HepG2 (cell line): Measurements from ENCODE around the gene GLRX5. TPM values are rescaled to one million over a fixed set of nuclear protein-coding genes. Genes with fewer than 3 reads are reported as not detected.
A peak's percentile ranks its signal among the peaks of the same experiment; 100 is the strongest.

Experiments
- ATAC-seq: fragments of 200-7000 bp; cut with Tn5 transposase; 3 replicates; pipeline ENCODE4 v1.9.1; 2020; ENCODE audit warnings: mild to moderate bottlenecking, moderate library complexity
- BruUV-seq: library from RNA; stranded (reverse); fragments of 400-500 nt; replicated peaks from 2 replicates; lab custom pipeline; 2021; lab: Mats Ljungman, UMichigan
- CTCF ChIA-PET: fragments of 300-600 bp; formaldehyde crosslinking; extraction: SDS; loops from one replicate; lab custom pipeline; 2021; ENCODE audit warnings: low total read pairs, inconsistent platforms, low intra/inter-chr PET ratio; lab: Yijun Ruan, JAX
- POLR2A ChIA-PET: fragments of 350-600 bp; sonication (Branson Sonifier 250); formaldehyde crosslinking; loops from one replicate; lab custom pipeline; 2020; ENCODE audit warnings: antibody characterized with exemption, inconsistent platforms; lab: Yijun Ruan, JAX
- DNase-seq: peaks from one replicate; pipeline ENCODE4 v3.0.0-alpha.2; 2015; ENCODE audit warnings: low spot score
- FAIRE-seq: peaks from 3 replicates; lab custom pipeline; 2011; peaks lifted over from hg19 to GRCh38; lab: Jason Lieb, UNC
- H2AFZ ChIP-seq: one replicate; pipeline ENCODE4 v1.6.1; 2011; ENCODE audit warnings: low read length, inconsistent platforms
- H3K27ac ChIP-seq: fragments of 300-600 bp; 3 replicates; pipeline ENCODE4 v1.8.0; 2011; ENCODE audit warnings: mixed run types, mild to moderate bottlenecking, mixed read lengths, low read length, inconsistent platforms; ENCODE audit not compliant: insufficient read depth; ENCODE audit errors: extremely low read length
- H3K27me3 ChIP-seq, 2 experiments: fragments of 200-600 bp in 1 of 2; 2 replicates in 1 of 2; 3 replicates in 1 of 2; pipeline versions ENCODE4 v1.6.0 to v1.8.0; 2011; ENCODE audit warnings: low read length in 2 of 2, mild to moderate bottlenecking in 2 of 2, moderate library complexity in 2 of 2, inconsistent platforms in 1 of 2; ENCODE audit not compliant: insufficient read depth in 2 of 2, control insufficient read depth in 1 of 2
- H3K36me3 ChIP-seq, 2 experiments: fragments of 200-600 bp in 1 of 2; replicated peaks in 1 of 2; 2 replicates in 1 of 2; 3 replicates in 1 of 2; pipeline versions ENCODE4 v1.5.1 to v1.8.0; 2011; ENCODE audit warnings: low read length in 2 of 2, inconsistent platforms in 1 of 2; ENCODE audit not compliant: insufficient read depth in 2 of 2, control insufficient read depth in 1 of 2
- H3K4me1 ChIP-seq: 2 replicates; pipeline ENCODE4 v1.5.1; 2012; ENCODE audit warnings: low read length, inconsistent platforms; ENCODE audit not compliant: insufficient read depth
- H3K4me2 ChIP-seq: 2 replicates; pipeline ENCODE4 v1.6.0; 2011; ENCODE audit warnings: low read depth, low read length, inconsistent platforms
- H3K4me3 ChIP-seq, 3 experiments: fragments of 200-600 bp in 1 of 3; sonication (generic), shearing (Covaris generic) in 1 of 3; replicated peaks in 1 of 3; 2 replicates each; pipeline ENCODE4 v1.5.1; 2011 to 2016; ENCODE audit warnings: low read length in 3 of 3, inconsistent platforms in 2 of 3, low read depth in 2 of 3, mild to moderate bottlenecking in 2 of 3, control low read depth in 1 of 3, mixed read lengths in 1 of 3; ENCODE audit not compliant: insufficient read depth in 1 of 3
- H3K79me2 ChIP-seq: one replicate; pipeline ENCODE4 v1.6.1; 2011; ENCODE audit warnings: low read length, inconsistent platforms; ENCODE audit not compliant: insufficient read depth
- H3K9ac ChIP-seq: 2 replicates; pipeline ENCODE4 v1.6.0; 2011; ENCODE audit warnings: mild to moderate bottlenecking, low read depth, low read length, inconsistent platforms; ENCODE audit not compliant: insufficient read depth
- H3K9me3 ChIP-seq: 2 replicates; pipeline ENCODE4 v1.5.1; 2012; ENCODE audit warnings: mild to moderate bottlenecking, low read length
- H4K20me1 ChIP-seq: 2 replicates; pipeline ENCODE4 v1.6.0; 2011; ENCODE audit warnings: inconsistent platforms, mild to moderate bottlenecking, low read length, moderate library complexity; ENCODE audit not compliant: insufficient read depth
- RBM22 ChIP-seq: fragments of 200-400 bp; formaldehyde crosslinking; optimal IDR thresholded peaks from 2 replicates; pipeline ENCODE3; 2017; ENCODE audit warnings: mild to moderate bottlenecking, low read length, moderate library complexity
- REPIN1 ChIP-seq: sonication (generic); formaldehyde crosslinking; IDR thresholded peaks from 2 replicates; pipeline ENCODE4 v1.8.0; 2022; ENCODE audit warnings: missing genetic modification reagents, low read depth, mild to moderate bottlenecking, borderline replicate concordance
- WGBS: methylation state at CpG from one replicate; pipeline ENCODE4 v1.1.6; 2017; ENCODE audit warnings: low lambda C conversion rate; 5-methylcytosine and 5-hydroxymethylcytosine counted together
- in situ Hi-C: cut with HindIII; loops from 2 replicates; pipeline ENCODE4 v1.10.0; 2017; ENCODE audit warnings: low pct_unique_long_range_greater_than_20kb; ENCODE audit not compliant: extremely low pct_ligation_motif_present
- intact Hi-C: fragments of 100-400 bp; cut with micrococcal nuclease; formaldehyde crosslinking; loops from one replicate; pipeline ENCODE4 v1.10.0; 2022; ENCODE audit not compliant: unreplicated experiment
- polyA plus RNA-seq, 8 experiments: library from polyadenylated mRNA; depleted of rRNA in 3 of 8; stranded (reverse) in 7 of 8; unstranded in 1 of 8; fragments of >200 nt; fragmentation: Illumina TruSeq in 4 of 8; extraction: Trizol in 4 of 8; gene quantifications; 2 replicates each; pipeline versions ENCODE4 v1.2.1 to v1.2.3, GENCODE V29; 2011 to 2016; ENCODE audit warnings: low read depth in 4 of 8, missing spikeins in 1 of 8, mixed read lengths in 1 of 8; ENCODE audit not compliant: insufficient read depth in 1 of 8
- total RNA-seq, 5 experiments: library from RNA; depleted of rRNA; stranded (reverse); fragments of >200 nt; fragmentation: Illumina TruSeq; extraction: Trizol; gene quantifications; 2 replicates each; pipeline ENCODE4 v1.2.3, GENCODE V29; 2016; ENCODE audit warnings: low read depth in 1 of 5
- TF ChIP-seq, protein P1 (sequence below): sonication (generic); formaldehyde crosslinking; IDR thresholded peaks from 2 replicates; pipeline ENCODE4 v1.4.0; 2020; ENCODE audit warnings: missing genetic modification reagents
- TF ChIP-seq, protein P2 (sequence below), 2 experiments: fragments of 450-650 bp in 1 of 2; sonication (generic) in 1 of 2; formaldehyde crosslinking in 1 of 2; IDR thresholded peaks; 2 replicates each; pipeline versions ENCODE4 v1.6.1 to v1.8.0; 2016 to 2022; ENCODE audit warnings: antibody characterized with exemption in 1 of 2, mild to moderate bottlenecking in 1 of 2, missing genetic modification reagents in 1 of 2

GLRX5 gene
- total and polyA plus RNA-seq, 2 of the 13 experiments (the other 11 are each of a cell fraction or from before 2014, with no cell fraction given) = 122 to 146 TPM

DNA sequence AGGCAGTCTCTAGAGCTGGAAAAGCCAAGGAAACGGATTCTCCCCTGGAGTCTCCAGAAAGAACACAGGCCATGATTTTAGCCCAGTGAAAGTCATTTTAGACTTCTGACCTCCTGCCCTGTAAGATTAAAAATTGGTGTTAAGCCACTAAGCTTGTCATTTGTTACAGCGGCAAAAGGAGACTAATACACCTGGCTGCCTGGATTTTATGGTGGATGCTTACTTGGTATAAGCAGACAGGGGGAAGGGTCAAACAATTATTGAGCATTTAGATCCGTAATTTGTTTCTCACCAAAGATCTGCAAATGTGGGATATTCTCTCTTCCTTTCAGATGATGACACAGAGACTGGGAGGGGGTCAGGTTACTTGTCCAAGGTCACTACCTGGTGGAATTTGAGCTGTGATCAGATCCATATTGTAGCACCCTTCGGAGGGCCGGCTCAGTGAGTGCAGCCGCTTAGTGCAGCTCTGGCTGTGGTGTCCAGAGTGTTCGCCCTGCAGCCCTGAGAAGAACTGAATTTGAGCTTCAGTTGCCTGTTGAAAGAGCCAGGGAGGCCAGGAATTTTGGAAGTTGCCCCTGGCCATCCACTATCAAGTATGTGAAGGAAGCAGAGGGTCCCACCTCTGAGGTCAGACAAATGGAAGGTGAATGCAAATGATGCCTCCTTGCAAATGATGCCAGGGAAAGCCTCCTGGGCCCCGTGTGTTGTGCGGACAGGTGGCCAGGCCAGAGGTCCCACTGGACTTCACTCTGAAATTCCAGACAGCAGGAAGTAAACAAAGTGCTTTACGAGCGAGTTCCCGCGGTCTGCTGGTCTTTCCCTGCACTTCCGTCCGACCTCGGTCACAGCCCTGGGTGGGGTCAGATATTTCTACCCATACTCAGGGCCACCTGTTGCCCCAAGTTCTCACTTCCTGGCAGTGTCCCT is 15.1 kb downstream of the GLRX5 start (continued):
- TF ChIP-seq RBM22 = peak; percentile 57

GRCh38 chr14:95551435-95551834 is 16.6 kb downstream of the GLRX5 start:
- Histone ChIP-seq H3K27me3 (no peaks in the 10 kb centered on the region), H2AFZ (no peak overlapping the region), H3K36me3 (no peaks in the 10 kb centered on the region), H3K27ac (no peak overlapping the region), H4K20me1 (no peaks in the 10 kb centered on the region; the same call in 1 of the 2 replicates), H3K9ac (no peak overlapping the region), H3K9me3 (no peaks in the 10 kb centered on the region), H3K4me3 (no peak overlapping the region), H3K4me1 (peaks cover 54% of the 10 kb centered on the region), H3K4me2 (no peak overlapping the region), H3K79me2 (peaks cover 6% of the 10 kb centered on the region)
- FAIRE-seq = no peak
- POLR2A ChIA-PET = interaction anchor here (1.9 to 7.1 kb wide), 4 partner anchors 8 to 106 kb away, joined by 11 to 183 read pairs (median 57); partner anchors contain the start of gene GLRX5
- in situ Hi-C loops (no loop called here), intact Hi-C loops (no loop called here)
- DNase-seq = no peak
- ATAC-seq = no peak
- TF ChIP-seq, protein P1, sequence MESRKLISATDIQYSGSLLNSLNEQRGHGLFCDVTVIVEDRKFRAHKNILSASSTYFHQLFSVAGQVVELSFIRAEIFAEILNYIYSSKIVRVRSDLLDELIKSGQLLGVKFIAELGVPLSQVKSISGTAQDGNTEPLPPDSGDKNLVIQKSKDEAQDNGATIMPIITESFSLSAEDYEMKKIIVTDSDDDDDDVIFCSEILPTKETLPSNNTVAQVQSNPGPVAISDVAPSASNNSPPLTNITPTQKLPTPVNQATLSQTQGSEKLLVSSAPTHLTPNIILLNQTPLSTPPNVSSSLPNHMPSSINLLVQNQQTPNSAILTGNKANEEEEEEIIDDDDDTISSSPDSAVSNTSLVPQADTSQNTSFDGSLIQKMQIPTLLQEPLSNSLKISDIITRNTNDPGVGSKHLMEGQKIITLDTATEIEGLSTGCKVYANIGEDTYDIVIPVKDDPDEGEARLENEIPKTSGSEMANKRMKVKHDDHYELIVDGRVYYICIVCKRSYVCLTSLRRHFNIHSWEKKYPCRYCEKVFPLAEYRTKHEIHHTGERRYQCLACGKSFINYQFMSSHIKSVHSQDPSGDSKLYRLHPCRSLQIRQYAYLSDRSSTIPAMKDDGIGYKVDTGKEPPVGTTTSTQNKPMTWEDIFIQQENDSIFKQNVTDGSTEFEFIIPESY (CRISPR knock-in tag) = 0 out of 2 replicates have a peak, but pooled peaks have one; percentile 48
- TF ChIP-seq REPIN1 (CRISPR knock-in tag) = no peak
- TF ChIP-seq, protein P2, sequence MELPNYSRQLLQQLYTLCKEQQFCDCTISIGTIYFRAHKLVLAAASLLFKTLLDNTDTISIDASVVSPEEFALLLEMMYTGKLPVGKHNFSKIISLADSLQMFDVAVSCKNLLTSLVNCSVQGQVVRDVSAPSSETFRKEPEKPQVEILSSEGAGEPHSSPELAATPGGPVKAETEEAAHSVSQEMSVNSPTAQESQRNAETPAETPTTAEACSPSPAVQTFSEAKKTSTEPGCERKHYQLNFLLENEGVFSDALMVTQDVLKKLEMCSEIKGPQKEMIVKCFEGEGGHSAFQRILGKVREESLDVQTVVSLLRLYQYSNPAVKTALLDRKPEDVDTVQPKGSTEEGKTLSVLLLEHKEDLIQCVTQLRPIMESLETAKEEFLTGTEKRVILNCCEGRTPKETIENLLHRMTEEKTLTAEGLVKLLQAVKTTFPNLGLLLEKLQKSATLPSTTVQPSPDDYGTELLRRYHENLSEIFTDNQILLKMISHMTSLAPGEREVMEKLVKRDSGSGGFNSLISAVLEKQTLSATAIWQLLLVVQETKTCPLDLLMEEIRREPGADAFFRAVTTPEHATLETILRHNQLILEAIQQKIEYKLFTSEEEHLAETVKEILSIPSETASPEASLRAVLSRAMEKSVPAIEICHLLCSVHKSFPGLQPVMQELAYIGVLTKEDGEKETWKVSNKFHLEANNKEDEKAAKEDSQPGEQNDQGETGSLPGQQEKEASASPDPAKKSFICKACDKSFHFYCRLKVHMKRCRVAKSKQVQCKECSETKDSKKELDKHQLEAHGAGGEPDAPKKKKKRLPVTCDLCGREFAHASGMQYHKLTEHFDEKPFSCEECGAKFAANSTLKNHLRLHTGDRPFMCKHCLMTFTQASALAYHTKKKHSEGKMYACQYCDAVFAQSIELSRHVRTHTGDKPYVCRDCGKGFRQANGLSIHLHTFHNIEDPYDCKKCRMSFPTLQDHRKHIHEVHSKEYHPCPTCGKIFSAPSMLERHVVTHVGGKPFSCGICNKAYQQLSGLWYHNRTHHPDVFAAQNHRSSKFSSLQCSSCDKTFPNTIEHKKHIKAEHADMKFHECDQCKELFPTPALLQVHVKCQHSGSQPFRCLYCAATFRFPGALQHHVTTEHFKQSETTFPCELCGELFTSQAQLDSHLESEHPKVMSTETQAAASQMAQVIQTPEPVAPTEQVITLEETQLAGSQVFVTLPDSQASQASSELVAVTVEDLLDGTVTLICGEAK (IDR thresholded peaks at IDR 0.05) = 0 out of 2 replicates have a peak, but pooled peaks have one; percentile 5
- TF ChIP-seq, protein P2 (CRISPR knock-in tag; IDR thresholded peaks at IDR 0.05) = peak; percentile 64; the same call in 1 of the 2 replicates
- no TSS peak for BruUV-seq
- WGBS = 93% methylated on average over 1 of the region's 1 CpG
- CTCF ChIA-PET = no interaction called here
